Prostate gland (tissue), 2 donors: ENCODE measurements around the gene STARD10.

Source experiments
- POLR2A ChIP-seq: fragments of 450-650 bp; IDR thresholded peaks from one replicate; pipeline ENCODE4 v1.6.1; 2016; ENCODE audit warnings: antibody characterized with exemption, mild to moderate bottlenecking
- POLR2AphosphoS5 ChIP-seq: sonication (generic); formaldehyde crosslinking; IDR thresholded peaks from one replicate; pipeline ENCODE4 v1.6.1; 2017; ENCODE audit warnings: antibody characterized with exemption
- TF ChIP-seq, protein P1 (sequence below), 4 experiments: fragments of 200-600 bp in 2 of 4; fragments of 450-650 bp in 2 of 4; sonication (generic) in 2 of 4; IDR thresholded peaks; 1 replicate in 3 of 4; 2 replicates in 1 of 4; pipeline ENCODE4 v1.5.1; 2016 to 2019; ENCODE audit warnings: antibody characterized with exemption in 4 of 4, mild to moderate bottlenecking in 2 of 4, moderate library complexity in 2 of 4

DNA sequence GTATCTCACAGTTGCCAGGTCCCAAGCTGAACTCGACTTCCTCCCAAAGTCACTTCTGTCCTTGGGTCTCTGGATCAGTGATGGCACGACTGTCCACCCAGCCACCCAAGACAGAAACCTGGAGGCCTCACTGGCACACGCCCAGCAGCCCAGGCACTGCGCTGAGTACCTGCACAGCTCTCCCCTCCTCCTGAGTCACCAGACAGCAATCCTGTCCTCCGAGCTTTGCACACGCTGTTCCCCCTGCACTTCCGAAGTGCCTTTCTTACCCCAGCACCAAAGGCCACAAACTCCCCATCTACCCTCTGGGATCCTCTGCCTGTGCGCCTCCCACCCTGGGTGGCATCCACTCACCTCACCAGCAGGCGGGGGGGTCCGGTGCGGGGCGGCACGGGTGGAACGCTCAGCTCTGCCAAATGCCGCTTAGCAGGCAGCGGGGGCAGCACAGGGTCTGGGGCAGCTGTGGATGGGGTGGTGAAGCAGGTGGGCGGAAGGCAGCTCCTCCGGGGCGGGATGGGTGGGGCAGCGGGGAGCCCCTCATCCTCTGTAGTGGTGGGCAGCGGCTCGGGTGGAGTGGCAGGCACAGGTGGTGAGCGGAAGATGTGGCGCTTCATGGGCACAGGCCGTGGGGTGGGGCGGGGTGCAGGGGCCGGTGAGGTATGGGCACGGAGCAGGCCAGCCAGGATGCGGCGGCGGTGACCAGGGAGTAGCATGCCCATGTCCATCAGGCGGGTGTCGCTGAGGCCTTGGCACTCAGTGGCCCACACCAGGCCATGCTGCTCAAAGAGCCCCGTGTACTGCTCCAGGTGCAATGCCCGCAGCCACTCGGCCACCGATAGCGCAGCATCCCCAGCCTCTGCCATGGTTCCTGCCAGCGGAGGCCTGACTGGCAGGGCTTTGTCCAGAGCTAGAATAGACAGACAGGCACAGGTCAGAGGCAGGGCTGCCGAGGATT, 67.3 kb downstream of the STARD10 start:
- TF ChIP-seq, protein P1, sequence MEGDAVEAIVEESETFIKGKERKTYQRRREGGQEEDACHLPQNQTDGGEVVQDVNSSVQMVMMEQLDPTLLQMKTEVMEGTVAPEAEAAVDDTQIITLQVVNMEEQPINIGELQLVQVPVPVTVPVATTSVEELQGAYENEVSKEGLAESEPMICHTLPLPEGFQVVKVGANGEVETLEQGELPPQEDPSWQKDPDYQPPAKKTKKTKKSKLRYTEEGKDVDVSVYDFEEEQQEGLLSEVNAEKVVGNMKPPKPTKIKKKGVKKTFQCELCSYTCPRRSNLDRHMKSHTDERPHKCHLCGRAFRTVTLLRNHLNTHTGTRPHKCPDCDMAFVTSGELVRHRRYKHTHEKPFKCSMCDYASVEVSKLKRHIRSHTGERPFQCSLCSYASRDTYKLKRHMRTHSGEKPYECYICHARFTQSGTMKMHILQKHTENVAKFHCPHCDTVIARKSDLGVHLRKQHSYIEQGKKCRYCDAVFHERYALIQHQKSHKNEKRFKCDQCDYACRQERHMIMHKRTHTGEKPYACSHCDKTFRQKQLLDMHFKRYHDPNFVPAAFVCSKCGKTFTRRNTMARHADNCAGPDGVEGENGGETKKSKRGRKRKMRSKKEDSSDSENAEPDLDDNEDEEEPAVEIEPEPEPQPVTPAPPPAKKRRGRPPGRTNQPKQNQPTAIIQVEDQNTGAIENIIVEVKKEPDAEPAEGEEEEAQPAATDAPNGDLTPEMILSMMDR (IDR thresholded peaks at IDR 0.05), result no peak
- no peak for TF ChIP-seq POLR2A
- no peak for TF ChIP-seq POLR2AphosphoS5
